Stimulated activated naive B cell treated with anti-CD40 and anti-IgM and Interleukin-4, amounts not matched to agents 10 μg/mL and 1 μg/mL and 100 μg/mL, for 72 hours (primary cell): ENCODE results near the gene PNPLA5.
"Not testable (repeated sequence)": the region's sequence is repeated elsewhere in the genome, so short reads cannot be mapped to it uniquely, and the experiment has no call there.

Experiments used
- ATAC-seq, 2 donors: fragments of 150-1000 bp; cut with Tn5 transposase; replicated peaks; 2 replicates each; pipeline ENCODE4 v1.10.0; 2021; ENCODE audit warnings: moderate library complexity in 1 of 2
- DNase-seq: peaks from one replicate; pipeline ENCODE4 v3.0.0; 2021
- H3K27ac Mint-ChIP-seq: one replicate; pipeline ENCODE4 v1.8.0; 2022; ENCODE audit warnings: mild to moderate bottlenecking, mixed read lengths
- H3K27me3 Mint-ChIP-seq, 2 donors: one replicate each; pipeline ENCODE4 v1.8.0; 2022; ENCODE audit warnings: mixed read lengths in 2 of 2
- H3K36me3 Mint-ChIP-seq, 2 donors: one replicate each; pipeline ENCODE4 v1.8.0; 2022; ENCODE audit warnings: mixed read lengths in 2 of 2, mild to moderate bottlenecking in 1 of 2
- H3K4me1 Mint-ChIP-seq, 2 donors: one replicate each; pipeline ENCODE4 v1.8.0; 2022; ENCODE audit warnings: mixed read lengths in 2 of 2, mild to moderate bottlenecking in 1 of 2
- H3K4me3 Mint-ChIP-seq, 2 donors: one replicate each; pipeline ENCODE4 v1.8.0; 2022; ENCODE audit warnings: mild to moderate bottlenecking in 2 of 2, mixed read lengths in 2 of 2, moderate library complexity in 1 of 2
- H3K9me3 Mint-ChIP-seq, 2 donors: one replicate each; pipeline ENCODE4 v1.8.0; 2022; ENCODE audit warnings: mixed read lengths in 2 of 2, mild to moderate bottlenecking in 1 of 2

Gene PNPLA5

GRCh38 chr22:43881091-43882061, 10.4 kb downstream of the PNPLA5 start:
- peaks cover 49 to 54% of the 10 kb centered on the region in 2 donors for H3K27me3 Mint-ChIP-seq
- H3K27ac Mint-ChIP-seq: no peak overlapping the region
- no peaks in the 10 kb centered on the region for H3K36me3 Mint-ChIP-seq

GRCh38 chr22:43880541-43880991, 11.2 kb downstream of the PNPLA5 start:
- H3K36me3 Mint-ChIP-seq: no peaks in the 10 kb centered on the region
- H3K27me3 Mint-ChIP-seq: peaks cover 51 to 55% of the 10 kb centered on the region in 2 donors
- H3K9me3 Mint-ChIP-seq: peaks cover 0 to 1% of the 10 kb centered on the region in 2 donors
- H3K4me1 Mint-ChIP-seq: peaks cover 4% of the 10 kb centered on the region in 2 donors
- DNase-seq (no peak), ATAC-seq (no peak)
- H3K27ac Mint-ChIP-seq: no peak overlapping the region
- no peak overlapping the region for H3K4me3 Mint-ChIP-seq

More at GRCh38 chr22:43881091-43882061, 10.4 kb downstream of the PNPLA5 start:
- DNase-seq: no peak
- no peak overlapping the region for H3K4me3 Mint-ChIP-seq
- peaks cover 0 to 1% of the 10 kb centered on the region in 2 donors for H3K9me3 Mint-ChIP-seq
- ATAC-seq: no peak
- H3K4me1 Mint-ChIP-seq: peaks cover 4% of the 10 kb centered on the region in 2 donors

- no peak for ATAC-seq
- no peaks in the 10 kb centered on the region for H3K9me3 Mint-ChIP-seq
- H3K4me3 Mint-ChIP-seq: no peak overlapping the region
- no peak overlapping the region for H3K27ac Mint-ChIP-seq
- no peak for DNase-seq
- H3K36me3 Mint-ChIP-seq: no peaks in the 10 kb centered on the region
- H3K4me1 Mint-ChIP-seq: peaks cover 3 to 4% of the 10 kb centered on the region in 2 donors
- H3K27me3 Mint-ChIP-seq: peaks cover 51 to 53% of the 10 kb centered on the region in 2 donors
These were observed 11.8 kb downstream of the PNPLA5 start for GRCh38 chr22:43879901-43880540.

GRCh38 chr22:43878831-43879550, 12.8 kb downstream of the PNPLA5 start:
- DNase-seq (no peak), ATAC-seq (no peak)
- no peak overlapping the region for H3K4me3 Mint-ChIP-seq
- H3K4me1 Mint-ChIP-seq: no peaks in the 10 kb centered on the region
- H3K9me3 Mint-ChIP-seq: peaks cover 0 to 2% of the 10 kb centered on the region in 2 donors
- no peak overlapping the region for H3K27ac Mint-ChIP-seq
- peaks cover 56 to 57% of the 10 kb centered on the region in 2 donors for H3K27me3 Mint-ChIP-seq
- H3K36me3 Mint-ChIP-seq: no peaks in the 10 kb centered on the region

GRCh38 chr22:43878079-43878795, 13.6 kb downstream of the PNPLA5 start:
- Mint-ChIP-seq H3K27me3 (peaks cover 62 to 63% of the 10 kb centered on the region in 2 donors), H3K4me1 (no peaks in the 10 kb centered on the region), H3K4me3 (no peak overlapping the region), H3K36me3 (no peaks in the 10 kb centered on the region), H3K27ac (no peak overlapping the region), H3K9me3 (peaks cover 0 to 2% of the 10 kb centered on the region in 2 donors)
- no peak for ATAC-seq
- DNase-seq: no peak

GRCh38 chr22:43876866-43877509, 14.8 kb downstream of the PNPLA5 start:
- Mint-ChIP-seq H3K27me3 (peaks cover 58% of the 10 kb centered on the region in 2 donors), H3K4me1 (no peaks in the 10 kb centered on the region), H3K9me3 (peaks cover under 1 to 3% of the 10 kb centered on the region in 2 donors), H3K36me3 (no peaks in the 10 kb centered on the region), H3K27ac (no peak overlapping the region), H3K4me3 (no peak overlapping the region)
- ATAC-seq (no peak), DNase-seq (no peak)

- ATAC-seq (no peak), DNase-seq (no peak)
- Mint-ChIP-seq H3K36me3 (no peaks in the 10 kb centered on the region), H3K4me1 (no peaks in the 10 kb centered on the region), H3K27ac (no peak overlapping the region), H3K4me3 (no peak overlapping the region), H3K9me3 (peaks cover 12 to 16% of the 10 kb centered on the region in 2 donors), H3K27me3 (peaks cover 26 to 31% of the 10 kb centered on the region in 2 donors)
These were observed 22.0 kb downstream of the PNPLA5 start for GRCh38 chr22:43869799-43870198.

GRCh38 chr22:43869001-43869400, 22.8 kb downstream of the PNPLA5 start:
- H3K9me3 Mint-ChIP-seq: peaks cover 12 to 14% of the 10 kb centered on the region in 2 donors
- not testable (repeated sequence) for DNase-seq, H3K4me3 Mint-ChIP-seq, H3K27ac Mint-ChIP-seq, H3K36me3 Mint-ChIP-seq, H3K4me1 Mint-ChIP-seq, ATAC-seq
- peaks cover 26 to 32% of the 10 kb centered on the region in 2 donors for H3K27me3 Mint-ChIP-seq

GRCh38 chr22:43867839-43868635, 23.8 kb downstream of the PNPLA5 start:
- Mint-ChIP-seq H3K4me1 (no peaks in the 10 kb centered on the region), H3K27ac (no peak overlapping the region), H3K27me3 (peaks cover 30 to 34% of the 10 kb centered on the region in 2 donors), H3K36me3 (no peaks in the 10 kb centered on the region), H3K4me3 (no peak overlapping the region), H3K9me3 (peaks cover 12 to 14% of the 10 kb centered on the region in 2 donors)
- no peak for DNase-seq
- ATAC-seq: no peak

- Mint-ChIP-seq H3K27me3 (peaks cover 67 to 72% of the 10 kb centered on the region in 2 donors), H3K27ac (no peak overlapping the region), H3K4me1 (peaks cover 0 to 4% of the 10 kb centered on the region in 2 donors), H3K36me3 (no peaks in the 10 kb centered on the region), H3K4me3 (no peak overlapping the region), H3K9me3 (no peaks in the 10 kb centered on the region)
- DNase-seq (no peak), ATAC-seq (no peak)
These were observed 29.0 kb downstream of the PNPLA5 start for GRCh38 chr22:43862882-43863202.

- ATAC-seq: no peak
- Mint-ChIP-seq H3K27ac (no peak within 1 kb of the TSS), H3K36me3 (no peaks in the 10 kb centered on the region), H3K4me3 (peak within 1 kb of the TSS in 1 of 2 donors; percentile 59), H3K27me3 (peaks cover 72% of the 10 kb centered on the region in 2 donors), H3K4me1 (peaks cover 0 to 4% of the 10 kb centered on the region in 2 donors), H3K9me3 (peaks cover 0 to 3% of the 10 kb centered on the region in 2 donors)
- DNase-seq: no peak
These were observed 29.5 kb downstream of the PNPLA5 start, which contains the start of gene SULT4A1 for GRCh38 chr22:43862074-43862881. TSS of gene SULT4A1 (minus strand) at chr22:43862513. CDS start at chr22:43862382, 131 bp downstream.

- no peak overlapping the region for H3K4me3 Mint-ChIP-seq
- ATAC-seq (no peak), DNase-seq (no peak)
- H3K9me3 Mint-ChIP-seq: peaks cover 4 to 10% of the 10 kb centered on the region in 2 donors
- peaks cover 0 to 4% of the 10 kb centered on the region in 2 donors for H3K4me1 Mint-ChIP-seq
- H3K27ac Mint-ChIP-seq: no peak overlapping the region
- no peaks in the 10 kb centered on the region for H3K36me3 Mint-ChIP-seq
- H3K27me3 Mint-ChIP-seq: peaks cover 72 to 77% of the 10 kb centered on the region in 2 donors
These were observed 30.3 kb downstream of the PNPLA5 start for GRCh38 chr22:43861529-43861928.
